Measurements from ENCODE around the gene PTPRK.

DNA sequence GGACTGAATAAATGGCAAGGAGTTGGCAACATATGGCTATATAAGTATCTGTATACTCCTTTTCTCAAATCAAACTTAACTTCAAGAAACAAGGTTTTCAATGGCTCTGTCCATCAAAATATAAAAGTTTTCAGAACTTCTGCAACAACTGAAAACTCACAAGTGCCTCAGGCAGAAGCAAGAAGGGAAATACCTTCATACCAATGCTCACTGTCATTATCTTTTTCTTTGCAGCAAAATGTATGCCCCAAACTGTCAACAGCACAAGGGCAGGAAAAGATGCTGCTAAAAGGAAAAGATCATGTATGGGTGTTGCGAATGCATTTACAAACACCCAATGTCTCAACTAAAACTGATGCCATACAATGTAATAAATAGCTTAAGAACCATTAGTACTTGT is 45.9 kb downstream of the PTPRK start:
- no peak for TF ChIP-seq POLR2A (IDR thresholded peaks at IDR 0.05)
- TF ChIP-seq, protein P1, sequence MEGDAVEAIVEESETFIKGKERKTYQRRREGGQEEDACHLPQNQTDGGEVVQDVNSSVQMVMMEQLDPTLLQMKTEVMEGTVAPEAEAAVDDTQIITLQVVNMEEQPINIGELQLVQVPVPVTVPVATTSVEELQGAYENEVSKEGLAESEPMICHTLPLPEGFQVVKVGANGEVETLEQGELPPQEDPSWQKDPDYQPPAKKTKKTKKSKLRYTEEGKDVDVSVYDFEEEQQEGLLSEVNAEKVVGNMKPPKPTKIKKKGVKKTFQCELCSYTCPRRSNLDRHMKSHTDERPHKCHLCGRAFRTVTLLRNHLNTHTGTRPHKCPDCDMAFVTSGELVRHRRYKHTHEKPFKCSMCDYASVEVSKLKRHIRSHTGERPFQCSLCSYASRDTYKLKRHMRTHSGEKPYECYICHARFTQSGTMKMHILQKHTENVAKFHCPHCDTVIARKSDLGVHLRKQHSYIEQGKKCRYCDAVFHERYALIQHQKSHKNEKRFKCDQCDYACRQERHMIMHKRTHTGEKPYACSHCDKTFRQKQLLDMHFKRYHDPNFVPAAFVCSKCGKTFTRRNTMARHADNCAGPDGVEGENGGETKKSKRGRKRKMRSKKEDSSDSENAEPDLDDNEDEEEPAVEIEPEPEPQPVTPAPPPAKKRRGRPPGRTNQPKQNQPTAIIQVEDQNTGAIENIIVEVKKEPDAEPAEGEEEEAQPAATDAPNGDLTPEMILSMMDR (IDR thresholded peaks at IDR 0.05): no peak
